SJSA1 (cell line): ENCODE results near the gene NCBP1. TPM values are rescaled to one million over a fixed set of nuclear protein-coding genes. Genes with fewer than 3 reads are reported as not detected.
A peak's percentile ranks its signal among the peaks of the same experiment; 100 is the strongest.

ENCODE experiments used
- DNase-seq, 2 experiments: peaks; one replicate each; pipeline ENCODE4 v3.0.0-alpha.2; 2015 to 2020; ENCODE audit warnings: low spot score in 2 of 2, low read depth in 1 of 2
- H3K27ac ChIP-seq: fragments of 250-450 bp; sonication (Bioruptor Pico); 2 replicates; pipeline ENCODE4 v1.5.1; 2020; ENCODE audit warnings: mild to moderate bottlenecking, moderate library complexity
- H3K27me3 ChIP-seq: fragments of 250-450 bp; sonication (Bioruptor Pico); replicated peaks from 2 replicates; pipeline ENCODE4 v1.5.1; 2020; ENCODE audit warnings: mild to moderate bottlenecking, moderate library complexity
- H3K36me3 ChIP-seq: fragments of 250-450 bp; sonication (Bioruptor Pico); 2 replicates; pipeline ENCODE4 v1.5.1; 2020; ENCODE audit warnings: mild to moderate bottlenecking
- H3K4me1 ChIP-seq: fragments of 250-450 bp; sonication (Bioruptor Pico); replicated peaks from 2 replicates; pipeline ENCODE4 v1.6.1; 2021; ENCODE audit warnings: mild to moderate bottlenecking
- H3K4me3 ChIP-seq: fragments of 250-450 bp; sonication (Bioruptor Pico); 2 replicates; pipeline ENCODE4 v1.5.1; 2020; ENCODE audit warnings: mild to moderate bottlenecking
- H3K9me3 ChIP-seq: fragments of 250-450 bp; sonication (Bioruptor Pico); replicated peaks from 2 replicates; pipeline ENCODE4 v1.5.1; 2020; ENCODE audit warnings: mild to moderate bottlenecking
- total RNA-seq: library from RNA; depleted of rRNA; stranded (reverse); fragments of >200 nt; shearing (Covaris generic); gene quantifications from 2 replicates; pipeline ENCODE4 v1.2.3, GENCODE V29; 2014

NCBP1 gene
- total RNA-seq, 1 experiment from 2014 or later: 43.7 TPM

DNA sequence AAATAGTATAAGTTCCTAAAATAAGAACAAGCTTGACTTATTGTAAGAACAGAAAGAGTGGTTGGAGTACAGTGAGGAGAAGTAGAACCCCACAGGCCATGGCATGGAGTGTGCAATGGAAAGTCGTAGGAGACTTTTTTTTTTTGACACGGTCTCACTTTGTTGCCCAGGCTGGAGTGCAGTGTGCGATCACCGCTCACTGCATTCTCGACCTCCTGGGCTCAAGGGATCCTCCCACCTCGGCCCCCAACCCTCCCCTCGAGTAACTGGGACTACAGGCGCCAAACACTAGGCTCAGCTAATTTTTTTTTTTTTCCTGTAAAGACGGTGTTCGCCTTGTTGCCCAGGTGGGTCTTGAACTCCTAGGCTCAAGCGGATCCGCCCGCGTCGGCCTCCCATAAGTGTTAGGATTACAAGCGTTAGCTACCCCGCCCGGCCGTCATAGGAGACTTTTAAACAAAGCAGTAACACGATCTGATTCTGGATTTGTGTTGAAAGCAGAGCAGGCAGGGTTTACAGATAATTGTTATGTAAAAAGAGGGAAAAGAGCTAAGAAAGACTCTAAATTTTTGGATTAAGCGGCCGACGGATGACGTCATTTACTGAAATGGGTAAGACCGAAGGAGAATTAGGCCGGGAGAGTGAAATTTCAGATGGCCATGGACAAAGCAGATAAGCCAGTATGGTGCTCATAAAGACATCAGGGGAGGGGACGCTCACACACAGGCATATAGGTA is 1.2 kb upstream of the NCBP1 start:
- DNase-seq: peak in 1 of 2 experiments; percentile 92
- Histone ChIP-seq H3K36me3 (peaks cover 8% of the 10 kb centered on the region; the same call in 1 of the 2 replicates), H3K9me3 (no peaks in the 10 kb centered on the region), H3K27me3 (no peaks in the 10 kb centered on the region), H3K27ac (peak overlapping the region; percentile 97), H3K4me1 (peaks cover 21% of the 10 kb centered on the region), H3K4me3 (peak overlapping the region; percentile 66)

DNA sequence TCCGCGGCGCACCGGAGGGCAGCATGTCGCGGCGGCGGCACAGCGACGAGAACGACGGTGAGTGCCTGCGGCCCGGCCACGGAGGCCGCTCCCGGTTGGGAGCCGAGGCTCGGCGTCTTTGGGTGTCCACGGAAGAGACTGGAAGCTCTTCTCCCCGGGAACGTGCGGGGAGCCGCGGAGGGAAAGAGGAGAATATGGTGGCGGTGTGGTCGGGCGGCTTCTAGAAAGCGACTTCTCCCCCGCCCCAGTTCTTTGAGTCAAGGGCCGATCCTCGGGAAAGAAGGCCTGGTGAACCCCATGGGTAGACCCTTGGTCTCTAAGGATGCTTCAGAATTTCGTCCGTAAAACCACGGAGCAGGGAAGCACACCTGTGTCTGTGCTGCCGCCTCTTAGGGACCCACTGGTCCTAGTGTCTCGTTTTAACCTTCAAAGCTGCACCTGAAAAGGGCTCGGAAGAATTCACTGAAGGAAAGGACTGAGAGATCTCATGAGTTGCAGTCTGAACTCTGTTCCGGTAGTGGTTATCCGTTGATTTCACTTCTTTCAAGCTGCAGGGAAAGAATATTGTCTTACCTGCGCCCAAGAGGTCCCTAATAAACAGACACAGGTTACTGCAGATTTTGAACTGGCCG is 354 bp downstream of the NCBP1 start:
- Histone ChIP-seq H3K4me3 (peak overlapping the region; percentile 66), H3K36me3 (peaks cover 8% of the 10 kb centered on the region; the same call in 1 of the 2 replicates), H3K4me1 (peaks cover 5% of the 10 kb centered on the region), H3K9me3 (no peaks in the 10 kb centered on the region), H3K27ac (peak overlapping the region; percentile 97), H3K27me3 (no peaks in the 10 kb centered on the region)
- no peak for DNase-seq

DNA sequence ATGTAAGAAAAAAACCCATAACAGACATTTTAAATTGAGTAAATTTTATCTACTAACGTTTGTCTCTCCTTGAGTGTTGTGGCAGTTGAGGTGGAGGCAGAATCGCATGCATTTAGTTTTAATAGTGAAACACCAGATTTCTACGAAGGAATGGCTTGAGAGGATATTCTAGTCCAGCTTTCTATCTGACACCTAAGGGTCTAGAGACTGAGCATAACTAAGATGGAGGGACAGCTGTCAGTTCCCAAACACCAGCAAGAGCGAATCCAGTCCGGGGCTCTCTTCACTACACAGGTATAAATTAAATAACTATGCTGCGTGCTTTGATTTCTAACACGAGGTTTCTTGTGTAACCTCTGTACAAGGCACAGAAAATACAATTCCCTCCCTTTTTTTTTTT is 1.4 kb downstream of the NCBP1 start:
- DNase-seq: no peak
- Histone ChIP-seq H3K4me1 (peaks cover 5% of the 10 kb centered on the region; the same call in 1 of the 2 replicates), H3K4me3 (peak overlapping the region; percentile 66), H3K27ac (no peak overlapping the region), H3K36me3 (peaks cover 8% of the 10 kb centered on the region; the same call in 1 of the 2 replicates), H3K9me3 (no peaks in the 10 kb centered on the region), H3K27me3 (no peaks in the 10 kb centered on the region)

DNA sequence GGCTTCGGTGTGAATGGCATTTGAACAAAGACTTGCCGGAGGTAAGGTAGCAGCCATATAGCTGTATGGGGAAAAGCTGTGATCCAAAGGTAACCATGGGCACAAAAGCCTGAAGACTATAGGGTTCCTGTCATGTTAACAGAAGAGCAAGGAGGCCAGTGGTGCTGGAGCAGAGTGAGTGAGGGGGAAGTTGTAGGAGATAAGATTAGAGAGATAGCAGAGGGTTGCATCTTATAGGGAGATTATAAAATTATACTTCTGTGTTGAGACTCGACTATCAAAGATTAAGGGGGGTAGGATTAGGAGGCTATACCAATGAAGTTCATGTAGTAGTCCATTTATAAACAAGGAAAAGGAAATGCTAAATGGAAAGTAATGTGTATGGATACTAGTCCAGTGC is 3.3 kb downstream of the NCBP1 start:
- H3K36me3 ChIP-seq: peaks cover 24% of the 10 kb centered on the region
- no peaks in the 10 kb centered on the region for H3K9me3 ChIP-seq
- no peak overlapping the region for H3K27ac ChIP-seq
- H3K4me1 ChIP-seq: peaks cover 3% of the 10 kb centered on the region; the same call in 1 of the 2 replicates
- H3K4me3 ChIP-seq: no peak overlapping the region
- no peak for DNase-seq
- no peaks in the 10 kb centered on the region for H3K27me3 ChIP-seq

DNA sequence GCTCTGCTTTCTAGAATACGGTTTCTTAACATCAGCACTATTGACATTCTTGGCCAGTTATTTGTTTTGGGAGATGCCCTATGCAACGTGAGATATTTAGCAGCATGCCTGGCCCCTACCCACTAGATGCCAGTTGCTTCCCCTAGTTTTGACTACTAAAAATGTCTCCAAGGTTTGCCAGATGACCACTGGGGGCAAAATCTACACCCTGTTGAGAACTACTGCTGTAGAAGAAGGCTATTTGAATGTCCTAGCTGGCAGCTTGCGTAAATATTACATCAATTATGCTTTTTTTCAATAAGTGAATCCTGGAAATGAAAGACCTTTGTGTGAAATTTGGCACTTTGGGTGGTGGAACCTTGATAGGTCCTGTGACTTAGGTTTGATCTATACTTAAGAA is 5.0 kb downstream of the NCBP1 start:
- Histone ChIP-seq H3K9me3 (no peaks in the 10 kb centered on the region), H3K27ac (no peak overlapping the region), H3K27me3 (no peaks in the 10 kb centered on the region), H3K4me3 (no peak overlapping the region), H3K36me3 (peaks cover 39% of the 10 kb centered on the region), H3K4me1 (no peaks in the 10 kb centered on the region)
- no peak for DNase-seq

DNA sequence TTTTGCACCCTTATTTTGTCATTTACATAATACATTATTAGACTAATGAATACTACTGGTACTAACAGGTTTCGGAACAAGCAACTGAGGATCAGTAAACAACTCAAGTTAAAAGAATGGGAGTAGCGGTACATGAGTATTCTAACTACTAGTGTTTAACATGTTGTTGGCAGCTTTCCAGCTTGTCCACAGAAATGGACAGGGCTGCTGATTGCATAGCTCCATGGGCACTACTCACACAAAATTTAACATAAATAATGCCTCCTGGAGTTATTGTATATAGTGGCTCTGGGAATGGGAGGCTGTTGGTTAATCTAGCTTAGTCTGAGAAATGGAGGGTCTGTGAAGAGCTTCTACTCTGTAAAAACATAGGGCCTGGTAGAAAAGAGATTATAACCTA is 6.7 kb downstream of the NCBP1 start:
- Histone ChIP-seq H3K4me3 (no peak overlapping the region), H3K27ac (no peak overlapping the region), H3K4me1 (no peaks in the 10 kb centered on the region), H3K9me3 (no peaks in the 10 kb centered on the region), H3K27me3 (no peaks in the 10 kb centered on the region), H3K36me3 (peaks cover 53% of the 10 kb centered on the region)
- no peak for DNase-seq

DNA sequence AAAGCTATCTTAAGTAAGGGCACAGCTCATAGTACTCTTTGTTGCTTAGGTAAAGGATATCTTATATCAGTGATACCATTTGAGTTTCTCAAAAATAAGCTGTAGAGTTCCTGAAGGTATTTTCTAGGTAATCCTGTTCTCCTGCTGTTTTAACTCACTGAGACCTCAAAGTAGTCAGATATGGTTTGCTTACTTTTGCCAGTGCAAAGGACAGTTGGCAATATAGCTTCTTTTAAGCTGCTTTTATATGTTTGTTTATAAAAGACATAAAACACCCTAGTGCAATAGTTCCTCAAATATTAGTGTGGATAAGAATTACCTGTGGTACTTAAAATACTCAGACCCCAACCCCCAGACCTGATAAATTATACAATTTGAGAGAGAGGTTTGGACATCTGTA is 12.1 kb downstream of the NCBP1 start:
- no peak overlapping the region for H3K27ac ChIP-seq
- H3K4me3 ChIP-seq: no peak overlapping the region
- H3K9me3 ChIP-seq: no peaks in the 10 kb centered on the region
- no peaks in the 10 kb centered on the region for H3K27me3 ChIP-seq
- peaks cover 72% of the 10 kb centered on the region for H3K36me3 ChIP-seq
- no peaks in the 10 kb centered on the region for H3K4me1 ChIP-seq
- no peak for DNase-seq

DNA sequence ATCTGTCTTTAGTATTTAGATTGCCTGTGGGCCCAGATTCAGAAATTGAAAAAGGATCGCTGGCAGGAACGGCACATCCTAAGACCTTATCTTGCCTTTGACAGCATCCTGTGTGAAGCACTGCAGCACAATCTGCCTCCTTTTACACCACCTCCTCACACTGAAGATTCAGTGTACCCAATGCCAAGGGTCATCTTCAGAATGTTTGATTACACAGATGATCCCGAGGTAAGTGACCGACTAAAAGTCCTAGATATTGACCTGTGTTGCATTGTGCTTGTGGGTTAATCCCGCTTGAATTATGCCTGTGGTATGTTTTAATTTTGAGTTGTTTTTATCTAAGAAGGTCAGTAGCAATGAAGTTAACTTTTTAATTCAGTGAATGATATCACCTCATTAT is 14.4 kb downstream of the NCBP1 start:
- no peaks in the 10 kb centered on the region for H3K9me3 ChIP-seq
- DNase-seq: no peak
- H3K36me3 ChIP-seq: peaks cover 72% of the 10 kb centered on the region
- no peaks in the 10 kb centered on the region for H3K27me3 ChIP-seq
- no peak overlapping the region for H3K27ac ChIP-seq
- peaks cover 11% of the 10 kb centered on the region for H3K4me1 ChIP-seq
- no peak overlapping the region for H3K4me3 ChIP-seq

DNA sequence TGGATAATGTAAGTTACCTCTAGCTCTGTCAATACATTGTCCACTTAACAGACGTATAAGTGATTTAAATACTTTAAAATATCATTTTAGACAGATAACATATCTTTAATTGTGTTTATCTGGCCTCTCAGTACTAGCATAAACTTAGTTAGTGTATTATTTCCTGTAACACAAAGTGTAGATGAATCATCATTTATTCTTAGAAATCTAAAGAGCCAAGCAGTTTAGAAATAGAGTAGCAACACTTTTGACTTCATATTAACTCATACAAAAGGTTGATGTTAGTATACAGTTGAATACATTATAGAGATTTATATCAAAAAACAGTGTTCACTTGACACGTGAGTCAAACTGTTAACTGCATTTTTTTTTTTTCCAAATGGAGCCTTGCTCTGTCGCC is 18.0 kb downstream of the NCBP1 start:
- no peak for DNase-seq
- peaks cover 77% of the 10 kb centered on the region for H3K36me3 ChIP-seq
- peaks cover 11% of the 10 kb centered on the region for H3K4me1 ChIP-seq
- no peak overlapping the region for H3K4me3 ChIP-seq
- no peaks in the 10 kb centered on the region for H3K27me3 ChIP-seq
- H3K27ac ChIP-seq: no peak overlapping the region
- H3K9me3 ChIP-seq: no peaks in the 10 kb centered on the region

DNA sequence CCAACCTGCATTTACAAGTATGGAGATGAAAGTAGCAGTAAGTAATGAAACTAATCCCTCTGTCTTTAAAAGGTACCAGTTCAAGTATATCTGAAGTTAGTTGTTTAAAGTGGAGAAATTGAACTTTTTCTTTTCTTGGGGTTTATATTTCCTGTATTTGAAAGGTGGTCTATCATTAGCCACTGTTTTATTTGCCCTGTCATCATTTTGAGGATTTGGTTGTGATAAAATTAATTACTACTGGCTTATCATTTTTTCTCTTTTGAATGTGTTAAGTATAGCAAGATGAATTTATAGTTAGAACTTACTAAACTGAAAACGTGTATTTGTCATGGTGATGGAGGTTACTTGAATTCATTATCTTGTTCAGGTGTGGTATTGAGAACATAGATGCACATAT is 25.1 kb downstream of the NCBP1 start:
- DNase-seq: no peak
- no peaks in the 10 kb centered on the region for H3K9me3 ChIP-seq
- H3K27ac ChIP-seq: no peak overlapping the region
- H3K36me3 ChIP-seq: peaks cover 94% of the 10 kb centered on the region
- no peaks in the 10 kb centered on the region for H3K4me1 ChIP-seq
- H3K27me3 ChIP-seq: no peaks in the 10 kb centered on the region
- H3K4me3 ChIP-seq: no peak overlapping the region

DNA sequence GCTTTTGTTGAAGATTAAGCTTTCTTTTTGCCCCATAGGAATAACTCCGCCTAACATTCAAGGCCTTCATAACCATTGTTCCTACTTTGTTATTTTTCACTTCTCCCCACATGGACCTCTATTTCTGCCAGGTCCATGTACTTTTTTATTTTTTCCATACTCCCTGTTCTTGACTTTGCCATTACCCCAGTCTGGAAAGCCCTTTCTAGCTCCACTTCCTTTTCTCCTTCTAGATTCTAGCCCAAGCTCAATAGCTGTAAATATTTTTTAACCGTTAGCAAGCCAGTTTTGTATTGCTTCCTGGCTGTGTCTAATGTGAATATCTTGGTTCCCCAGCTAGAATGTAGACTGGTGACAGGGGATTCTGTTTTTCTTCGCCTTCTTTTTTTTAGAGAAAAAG is 26.1 kb downstream of the NCBP1 start:
- H3K36me3 ChIP-seq: peaks cover 94% of the 10 kb centered on the region
- DNase-seq: no peak
- no peak overlapping the region for H3K27ac ChIP-seq
- H3K9me3 ChIP-seq: no peaks in the 10 kb centered on the region
- no peaks in the 10 kb centered on the region for H3K27me3 ChIP-seq
- H3K4me1 ChIP-seq: no peaks in the 10 kb centered on the region
- H3K4me3 ChIP-seq: no peak overlapping the region

DNA sequence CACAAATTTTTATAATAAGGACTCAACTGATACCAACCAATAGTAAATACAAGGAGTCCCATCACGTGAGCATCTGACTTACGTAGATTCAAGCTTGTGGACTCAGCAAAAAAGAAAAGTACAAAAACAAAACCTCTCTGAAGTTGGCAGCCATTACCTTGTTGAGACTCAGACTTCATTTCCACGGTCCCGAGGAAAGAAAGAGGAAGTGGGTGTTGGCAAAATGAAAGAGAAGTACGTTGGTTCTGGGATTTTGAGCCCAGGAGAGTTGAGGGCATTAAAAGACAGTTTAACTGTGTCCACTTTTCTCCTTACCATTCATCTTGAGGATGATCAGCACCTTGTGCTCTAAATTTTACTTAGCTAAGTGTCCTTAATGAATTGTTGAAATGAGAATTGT is 26.7 kb downstream of the NCBP1 start:
- no peak for DNase-seq
- no peak overlapping the region for H3K27ac ChIP-seq
- H3K27me3 ChIP-seq: no peaks in the 10 kb centered on the region
- no peaks in the 10 kb centered on the region for H3K4me1 ChIP-seq
- no peak overlapping the region for H3K4me3 ChIP-seq
- H3K9me3 ChIP-seq: no peaks in the 10 kb centered on the region
- peaks cover 94% of the 10 kb centered on the region for H3K36me3 ChIP-seq

DNA sequence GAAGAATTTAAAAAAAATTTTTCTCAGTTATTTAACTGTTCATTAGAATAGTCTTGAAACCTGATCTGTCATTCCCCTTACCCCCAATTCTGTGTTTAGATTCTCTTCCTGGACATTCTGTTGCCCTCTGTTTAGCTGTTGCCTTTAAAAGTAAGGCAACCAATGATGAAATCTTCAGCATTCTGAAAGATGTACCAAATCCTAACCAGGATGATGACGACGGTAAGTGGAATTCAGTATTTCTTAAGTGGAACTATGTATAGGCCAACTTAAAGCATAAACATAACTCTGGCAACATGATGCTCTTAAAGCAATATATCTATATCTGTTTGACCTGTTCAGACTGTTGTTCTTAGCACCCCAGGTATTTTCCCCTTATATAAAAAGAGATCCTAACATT is 27.2 kb downstream of the NCBP1 start:
- no peak overlapping the region for H3K27ac ChIP-seq
- no peak for DNase-seq
- peaks cover 92% of the 10 kb centered on the region for H3K36me3 ChIP-seq
- H3K9me3 ChIP-seq: no peaks in the 10 kb centered on the region
- H3K4me3 ChIP-seq: no peak overlapping the region
- no peaks in the 10 kb centered on the region for H3K4me1 ChIP-seq
- no peaks in the 10 kb centered on the region for H3K27me3 ChIP-seq

DNA sequence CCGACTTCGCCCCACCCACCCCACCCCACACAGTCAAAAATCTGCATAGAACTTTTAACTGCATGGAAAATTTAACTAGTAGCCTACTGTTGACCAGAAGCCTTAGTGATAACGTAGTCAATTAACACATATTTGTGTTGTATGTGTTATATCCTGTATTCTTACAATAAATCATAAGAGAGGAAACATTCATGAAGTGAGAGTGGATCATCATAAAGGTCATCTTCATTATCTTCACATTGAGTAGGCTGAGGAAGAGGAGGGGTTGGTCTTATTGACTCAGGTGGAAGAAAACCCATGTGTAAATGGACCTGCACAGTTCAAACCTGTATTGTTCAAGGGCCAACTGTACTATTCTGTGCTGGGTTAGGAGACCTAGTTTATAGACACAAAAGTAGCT is 32.1 kb downstream of the NCBP1 start:
- Histone ChIP-seq H3K27me3 (no peaks in the 10 kb centered on the region), H3K4me3 (no peak overlapping the region), H3K4me1 (no peaks in the 10 kb centered on the region), H3K36me3 (peaks cover 92% of the 10 kb centered on the region), H3K9me3 (no peaks in the 10 kb centered on the region), H3K27ac (no peak overlapping the region)
- no peak for DNase-seq
